ENCODE results near the gene EIF4G1. TPM values are rescaled to one million over a fixed set of nuclear protein-coding genes. Genes with fewer than 3 reads are reported as not detected.
A peak's percentile ranks its signal among the peaks of the same experiment; 100 is the strongest.

Gene EIF4G1
- total and polyA plus RNA-seq, 2 experiments from 2014 or later = 166 to 275 TPM

- no peak for TF ChIP-seq CTCF (IDR thresholded peaks at IDR 0.05; ENCODE audit: low read depth, low read length)
- H3K4me1 ChIP-seq (ENCODE audit: low read depth) = peaks cover 5% of the 10 kb centered on the region
- H3K4me3 ChIP-seq = peak overlapping the region; percentile 66
- H3K9me3 ChIP-seq (ENCODE audit: low read depth) = no peaks in the 10 kb centered on the region
- H3K27ac ChIP-seq = peak overlapping the region; percentile 93
- DNase-seq (ENCODE audit: low read depth in 1 of 2, low spot score in 1 of 2) = peak; percentile 84 to 88
- no peaks in the 10 kb centered on the region for H3K27me3 ChIP-seq
- H3K36me3 ChIP-seq = peaks cover 34% of the 10 kb centered on the region
Observed at GRCh38 chr3:184335661-184336546, 21.5 kb downstream of the EIF4G1 start.

GRCh38 chr3:184336547-184337398 is 22.4 kb downstream of the EIF4G1 start:
- DNase-seq (ENCODE audit: low read depth in 1 of 2, low spot score in 1 of 2) = peak; percentile 45 to 69
- Histone ChIP-seq H3K27ac (peak overlapping the region; percentile 93), H3K4me3 (peak overlapping the region; percentile 66), H3K9me3 (ENCODE audit: low read depth) (no peaks in the 10 kb centered on the region), H3K36me3 (peaks cover 26% of the 10 kb centered on the region), H3K27me3 (no peaks in the 10 kb centered on the region), H3K4me1 (ENCODE audit: low read depth) (peaks cover 5% of the 10 kb centered on the region)
- no peak for TF ChIP-seq CTCF (IDR thresholded peaks at IDR 0.05; ENCODE audit: low read depth, low read length)

- no peak for TF ChIP-seq CTCF (IDR thresholded peaks at IDR 0.05; ENCODE audit: low read depth, low read length)
- peak within 1 kb of the TSS; percentile 93 for H3K27ac ChIP-seq
Observed at GRCh38 chr3:184337399-184337714, 23.0 kb downstream of the EIF4G1 start, which contains the start of gene FAM131A. Gene FAM131A, plus strand, starts transcription at chr3:184337600. Its CDS starts 31 bp downstream, at chr3:184337631.

GRCh38 chr3:184337981-184338380 is 23.6 kb downstream of the EIF4G1 start:
- Histone ChIP-seq H3K4me3 (no peak overlapping the region), H3K27ac (no peak overlapping the region)

More at GRCh38 chr3:184337399-184337714, 23.0 kb downstream of the EIF4G1 start, which contains the start of gene FAM131A:
- H3K27me3 ChIP-seq = no peaks in the 10 kb centered on the region
- DNase-seq (ENCODE audit: low read depth in 1 of 2, low spot score in 1 of 2) = peak in 1 of 2 donors; percentile 49
- peaks cover 20% of the 10 kb centered on the region for H3K36me3 ChIP-seq
- peaks cover 5% of the 10 kb centered on the region for H3K4me1 ChIP-seq (ENCODE audit: low read depth)
- H3K4me3 ChIP-seq = peak within 1 kb of the TSS; percentile 66
- H3K9me3 ChIP-seq (ENCODE audit: low read depth) = no peaks in the 10 kb centered on the region

More at GRCh38 chr3:184337981-184338380, 23.6 kb downstream of the EIF4G1 start:
- Histone ChIP-seq H3K4me1 (ENCODE audit: low read depth) (peaks cover 5% of the 10 kb centered on the region), H3K9me3 (ENCODE audit: low read depth) (no peaks in the 10 kb centered on the region), H3K36me3 (peaks cover 18% of the 10 kb centered on the region), H3K27me3 (no peaks in the 10 kb centered on the region)
- TF ChIP-seq CTCF (IDR thresholded peaks at IDR 0.05; ENCODE audit: low read depth, low read length) = no peak
- no peak for DNase-seq (ENCODE audit: low read depth in 1 of 2, low spot score in 1 of 2)
